ENCODE data around the gene BANF1.

- TF ChIP-seq CTCF (IDR thresholded peaks at IDR 0.05): no peak
- TF ChIP-seq POLR2A (IDR thresholded peaks at IDR 0.05): no peak
Observed at GRCh38 chr11:66032957-66033735, 30.8 kb downstream of the BANF1 start.

Measured in body of pancreas (tissue), 4 donors.